ENCODE data around the gene RNF10.
"Not testable (repeated sequence)": the region's sequence is repeated elsewhere in the genome, so short reads cannot be mapped to it uniquely, and the experiment has no call there.

Gene RNF10

GRCh38 chr12:120528861-120529525 lies 5.2 kb upstream of the RNF10 start, which contains the start of gene COQ5:
Gene COQ5 (minus strand): TSS chr12:120529158. CDS start chr12:120529141, 17 bp downstream.
- DNase-seq (ENCODE audit: low read depth in 3 of 3) = peak; percentile 65 to 70 (median 70)

DNA sequence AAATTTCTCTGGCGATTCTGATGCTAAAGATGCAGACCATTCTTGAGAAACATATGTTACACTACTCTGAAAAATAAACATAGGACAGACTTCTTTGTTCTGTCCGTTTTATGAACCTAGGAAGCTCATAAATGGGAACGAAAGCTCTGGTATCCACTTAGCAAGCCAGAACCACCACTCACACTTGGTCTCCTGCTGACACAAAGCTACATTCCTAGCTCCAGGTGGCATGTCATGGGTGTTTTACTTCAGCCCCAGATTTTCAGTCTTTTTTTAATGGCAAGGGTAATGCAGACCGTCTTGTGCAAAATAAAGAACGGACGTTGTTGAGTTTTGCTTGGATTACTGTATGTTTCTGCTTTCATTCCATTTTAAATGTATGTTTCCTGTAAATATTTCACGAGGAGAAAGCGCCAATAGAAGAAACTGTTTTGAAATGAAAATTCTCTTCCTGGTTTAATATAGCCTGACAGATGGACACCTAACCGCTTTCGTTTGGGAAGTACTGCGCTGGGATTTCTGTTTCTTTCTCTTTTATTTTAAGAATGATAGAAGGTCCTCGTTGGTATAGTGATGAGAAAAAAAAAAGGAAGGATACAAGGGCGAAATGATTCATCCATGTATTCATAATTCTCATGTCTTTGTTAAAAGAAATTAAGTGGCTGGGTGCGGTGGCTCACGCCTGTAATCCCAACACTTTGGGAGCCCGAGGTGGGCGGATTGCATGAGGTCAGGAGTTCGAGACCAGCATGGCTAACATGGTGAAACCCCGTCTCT lies 4.3 kb upstream of the RNF10 start:
- no peak for DNase-seq (ENCODE audit: low read depth in 3 of 3)

- not testable (repeated sequence) for DNase-seq (ENCODE audit: low read depth in 3 of 3)
Observed at GRCh38 chr12:120530418-120530761, 3.8 kb upstream of the RNF10 start.

- DNase-seq (ENCODE audit: low read depth in 3 of 3) = no peak
Observed at GRCh38 chr12:120532701-120533238, 1.4 kb upstream of the RNF10 start.

DNA sequence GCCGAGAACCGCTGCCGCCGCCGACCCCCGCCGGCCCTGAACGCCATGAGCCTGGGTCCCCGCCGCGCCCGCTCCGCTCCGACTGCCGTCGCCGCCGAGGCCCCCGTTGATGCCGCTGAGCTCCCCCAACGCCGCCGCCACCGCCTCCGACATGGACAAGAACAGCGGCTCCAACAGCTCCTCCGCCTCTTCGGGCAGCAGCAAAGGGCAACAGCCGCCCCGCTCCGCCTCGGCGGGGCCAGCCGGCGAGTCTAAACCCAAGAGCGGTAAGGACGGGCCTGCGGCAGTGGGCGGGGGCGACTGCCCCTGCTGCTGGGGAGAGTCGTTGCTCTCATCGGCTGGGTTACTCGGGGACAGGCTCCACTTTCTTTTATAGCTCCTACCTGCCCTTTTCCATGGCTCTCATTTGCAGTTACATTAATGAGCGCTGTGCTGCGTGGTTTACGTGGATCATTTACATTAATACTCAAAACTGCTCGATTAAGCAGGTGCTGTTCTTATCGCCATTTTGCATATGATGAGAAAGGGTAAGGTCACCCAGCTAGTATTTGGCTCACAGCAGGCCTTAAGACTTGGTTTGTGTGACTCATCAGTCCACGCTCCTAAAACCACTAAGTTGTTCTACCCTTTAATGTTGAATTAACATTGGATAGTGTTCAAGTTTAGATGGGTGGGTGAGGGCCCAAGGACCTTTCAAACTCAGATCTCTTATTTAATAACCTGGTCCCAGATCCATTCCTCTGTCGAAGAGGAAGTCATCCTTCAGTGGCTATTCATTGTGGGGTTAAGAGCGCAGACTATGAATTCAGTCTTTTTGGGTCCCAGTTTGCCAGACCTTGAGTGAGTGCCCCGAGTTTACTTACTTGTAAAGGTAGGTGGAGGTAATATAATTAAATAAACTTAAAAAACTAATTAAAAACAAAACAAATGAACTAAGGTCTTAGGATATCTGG lies 823 bp downstream of the RNF10 start:
- peak; percentile 8 to 46 (median 18) for DNase-seq (ENCODE audit: low read depth in 3 of 3)

DNA sequence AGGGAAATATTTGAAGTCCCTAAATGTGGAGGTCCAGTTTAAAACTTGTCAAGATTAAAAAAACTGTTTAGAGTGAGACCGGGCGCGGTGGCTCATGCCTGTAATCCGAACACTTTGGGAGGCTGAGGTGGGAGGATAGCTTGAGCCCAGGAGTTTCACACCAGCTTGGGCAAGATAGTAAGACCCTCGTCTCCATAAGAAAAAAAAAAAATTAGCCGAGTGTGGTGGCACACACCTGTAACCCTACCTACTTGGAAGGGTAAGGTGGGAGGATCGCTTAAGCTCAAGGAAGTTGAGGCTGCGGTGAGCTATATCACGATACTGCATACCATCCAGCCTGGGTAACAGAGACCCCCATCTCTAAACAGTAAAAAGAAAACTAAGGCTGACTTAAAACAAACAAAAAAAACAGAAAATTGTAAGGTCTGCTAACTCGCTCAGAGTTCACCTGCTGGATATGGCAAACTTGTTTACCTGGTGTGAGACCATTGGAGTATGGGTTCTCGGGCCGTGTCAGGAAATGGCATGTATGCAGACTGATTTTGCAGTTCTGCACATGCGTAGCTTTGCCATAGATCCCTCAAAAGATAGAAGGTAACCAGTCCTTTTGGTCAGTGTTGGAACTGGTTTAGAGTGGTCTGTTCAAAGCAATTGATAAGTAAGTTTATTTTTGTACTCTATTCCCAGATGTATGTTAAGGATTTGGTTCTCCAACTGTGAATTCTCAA lies 2.1 kb downstream of the RNF10 start:
- no peak for DNase-seq (ENCODE audit: low read depth in 3 of 3)

DNA sequence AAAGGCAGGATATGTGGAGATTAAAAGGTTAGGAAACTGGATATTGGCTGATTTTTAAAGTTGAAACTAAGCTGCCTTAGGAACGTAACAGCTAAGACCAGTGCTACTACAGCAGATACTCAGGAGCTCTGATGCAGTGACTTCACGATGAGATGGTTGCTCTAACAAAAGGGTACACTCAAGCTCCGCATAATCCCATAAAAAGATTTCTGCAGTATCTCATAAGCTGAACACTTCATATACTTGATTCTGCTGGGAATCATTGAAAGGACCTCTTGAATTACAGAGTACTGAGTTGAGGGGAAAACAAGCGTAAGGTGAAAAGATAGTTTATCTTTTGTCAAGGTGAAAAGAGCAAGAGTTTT lies 3.7 kb downstream of the RNF10 start:
- no peak for DNase-seq (ENCODE audit: low read depth in 3 of 3)

DNA sequence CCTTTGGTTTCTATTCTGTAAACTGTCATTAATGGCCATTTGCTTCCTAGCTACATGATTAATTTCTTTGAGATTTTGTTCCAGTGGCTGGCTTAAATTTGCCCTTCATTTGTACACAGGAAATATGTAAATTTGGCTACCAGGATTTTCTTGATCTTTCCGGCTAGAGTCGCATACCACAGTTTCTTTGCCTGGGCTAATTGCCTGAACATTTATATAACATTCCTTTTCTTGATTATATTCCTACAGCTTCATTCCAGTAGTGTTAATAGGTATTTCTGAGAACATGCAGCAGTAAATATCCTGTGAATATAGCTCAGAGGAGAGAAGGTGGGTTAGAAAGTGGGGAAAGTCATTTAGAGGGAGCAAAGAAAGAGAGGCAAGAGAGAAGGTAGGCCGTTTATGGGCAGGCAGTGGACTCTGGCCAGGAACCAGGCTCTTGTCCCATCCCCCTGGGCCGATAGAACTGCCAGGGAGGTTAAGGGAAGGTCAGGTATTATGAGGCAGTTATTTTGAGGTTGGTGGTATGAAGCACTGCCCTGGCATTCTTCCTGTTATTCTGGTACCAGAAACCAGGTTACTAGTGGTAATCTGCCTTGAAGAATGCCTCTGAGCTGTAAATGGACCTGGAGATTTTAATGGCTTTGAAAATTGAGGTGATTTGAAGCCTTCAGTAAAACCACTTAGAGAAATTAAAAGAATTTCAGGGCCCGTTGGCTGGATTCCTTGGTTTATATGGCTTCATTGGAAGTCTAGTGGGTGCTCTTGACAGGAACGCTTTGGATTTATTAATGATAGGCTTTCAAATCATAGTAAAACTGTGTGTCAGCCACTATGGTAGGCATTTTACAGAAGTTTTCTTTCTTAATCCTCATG lies 4.4 kb downstream of the RNF10 start:
- no peak for DNase-seq (ENCODE audit: low read depth in 3 of 3)

DNA sequence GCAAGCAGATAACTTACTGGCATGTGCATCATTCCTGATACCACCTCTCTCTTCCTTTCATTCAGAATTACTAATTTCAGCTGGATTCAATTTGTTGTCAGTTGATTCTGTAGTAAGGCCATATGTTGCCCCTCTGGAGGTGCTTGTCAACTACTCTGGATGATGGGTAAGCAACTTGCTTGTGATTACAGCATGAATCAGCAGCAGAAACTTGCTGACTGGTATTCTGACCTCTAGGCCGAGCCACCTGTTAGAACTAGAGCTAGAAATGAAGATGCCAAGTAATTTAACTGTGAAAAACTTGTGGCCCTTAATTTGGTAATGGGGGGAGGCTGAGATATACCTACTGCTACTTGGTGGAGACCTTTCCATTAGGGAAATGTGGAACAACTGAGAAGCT lies 5.1 kb downstream of the RNF10 start:
- no peak for DNase-seq (ENCODE audit: low read depth in 3 of 3)

DNA sequence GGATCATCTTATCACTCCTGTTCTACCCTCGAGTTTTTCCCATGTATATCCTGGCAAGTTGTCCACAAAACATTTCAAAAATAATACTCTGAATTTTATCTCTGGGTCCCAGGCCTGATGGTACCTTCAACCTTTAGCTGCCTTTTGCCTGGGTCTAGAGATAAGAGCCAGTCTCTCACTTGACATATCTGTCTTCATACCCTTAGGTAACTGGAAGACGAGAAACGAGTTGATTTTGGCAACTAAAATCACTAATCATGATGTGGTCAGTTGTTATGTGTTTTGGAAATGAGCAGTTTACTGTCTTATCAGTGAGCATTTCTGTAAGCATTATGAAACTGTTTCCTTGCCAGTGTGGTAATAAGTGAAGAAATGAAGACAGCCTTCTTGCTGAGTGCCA lies 6.3 kb downstream of the RNF10 start:
- no peak for DNase-seq (ENCODE audit: low read depth in 3 of 3)

DNA sequence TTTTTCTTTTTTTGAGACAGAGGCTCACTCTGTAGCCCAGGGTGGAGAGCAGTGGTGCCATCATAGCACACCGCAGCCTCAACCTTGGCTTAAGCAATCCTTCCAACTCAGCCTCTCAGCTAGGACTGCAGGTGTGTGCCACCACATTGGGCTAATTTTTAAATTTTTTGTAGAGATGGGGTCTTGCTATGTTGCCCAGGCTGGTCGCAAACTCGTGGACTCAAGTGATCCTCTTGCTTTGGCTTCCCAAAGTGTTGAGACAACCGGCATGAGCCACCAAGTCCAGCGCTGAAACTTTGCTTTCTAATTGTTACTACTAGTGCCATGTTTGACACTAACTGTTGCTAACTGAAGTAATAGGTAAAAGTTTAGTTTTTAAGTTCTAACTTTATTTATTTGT lies 8.0 kb downstream of the RNF10 start:
- DNase-seq (ENCODE audit: low read depth in 3 of 3) = no peak

- no peak for DNase-seq (ENCODE audit: low read depth in 3 of 3)
Observed at GRCh38 chr12:120544691-120545090, 10.5 kb downstream of the RNF10 start.

- no peak for DNase-seq (ENCODE audit: low read depth in 3 of 3)
Observed at GRCh38 chr12:120546050-120546386, 11.9 kb downstream of the RNF10 start.

DNA sequence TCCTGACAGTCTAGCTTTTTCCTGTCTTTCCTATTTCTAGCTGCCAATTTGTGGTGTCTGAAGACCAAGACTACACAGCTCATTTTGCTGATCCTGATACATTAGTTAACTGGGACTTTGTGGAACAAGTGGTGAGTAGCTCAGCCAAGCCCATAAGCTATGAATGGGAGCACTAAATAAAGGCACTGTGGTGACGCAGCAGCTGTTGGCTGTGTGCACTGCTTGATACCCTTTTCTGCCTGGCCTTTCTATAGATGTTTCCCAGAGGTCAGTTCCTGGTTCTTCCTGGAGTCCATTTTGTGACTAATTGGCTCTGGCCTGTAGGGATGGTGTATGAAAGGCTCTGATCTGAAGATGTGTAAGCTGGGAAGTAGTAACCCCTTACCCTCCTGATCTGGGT lies 20.5 kb downstream of the RNF10 start:
- no peak for DNase-seq (ENCODE audit: low read depth in 3 of 3)

DNA sequence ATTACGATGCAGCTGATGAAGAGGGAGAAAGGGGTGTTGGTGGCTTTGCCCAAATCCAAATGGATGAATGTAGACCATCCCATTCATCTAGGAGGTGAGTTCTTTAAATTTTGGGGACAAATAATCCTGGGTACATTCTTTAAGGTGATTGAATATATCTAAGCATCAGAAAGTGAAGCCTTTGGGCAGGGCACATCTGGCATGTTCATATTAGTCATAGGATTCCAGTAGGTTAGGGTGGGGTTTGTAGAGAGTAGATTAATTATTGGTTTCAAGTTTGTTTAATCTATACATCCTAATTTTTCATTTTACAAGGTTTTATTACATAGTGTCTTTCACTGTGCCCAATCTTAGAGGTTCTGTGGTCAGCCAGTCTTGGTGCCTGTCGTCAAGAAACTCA lies 23.4 kb downstream of the RNF10 start:
- no peak for DNase-seq (ENCODE audit: low read depth in 3 of 3)

- no peak for DNase-seq (ENCODE audit: low read depth in 3 of 3)
Observed at GRCh38 chr12:120562906-120563305, 28.8 kb downstream of the RNF10 start.

- DNase-seq (ENCODE audit: low read depth in 3 of 3) = no peak
Observed at GRCh38 chr12:120563495-120563894, 29.3 kb downstream of the RNF10 start.

- no peak for DNase-seq (ENCODE audit: low read depth in 3 of 3)
Observed at GRCh38 chr12:120571299-120571698, 37.1 kb downstream of the RNF10 start.

- no peak for DNase-seq (ENCODE audit: low read depth in 3 of 3)
Observed at GRCh38 chr12:120573560-120573959, 39.4 kb downstream of the RNF10 start.

- no peak for DNase-seq (ENCODE audit: low read depth in 3 of 3)
Observed at GRCh38 chr12:120574106-120574505, 40.0 kb downstream of the RNF10 start.

DNA sequence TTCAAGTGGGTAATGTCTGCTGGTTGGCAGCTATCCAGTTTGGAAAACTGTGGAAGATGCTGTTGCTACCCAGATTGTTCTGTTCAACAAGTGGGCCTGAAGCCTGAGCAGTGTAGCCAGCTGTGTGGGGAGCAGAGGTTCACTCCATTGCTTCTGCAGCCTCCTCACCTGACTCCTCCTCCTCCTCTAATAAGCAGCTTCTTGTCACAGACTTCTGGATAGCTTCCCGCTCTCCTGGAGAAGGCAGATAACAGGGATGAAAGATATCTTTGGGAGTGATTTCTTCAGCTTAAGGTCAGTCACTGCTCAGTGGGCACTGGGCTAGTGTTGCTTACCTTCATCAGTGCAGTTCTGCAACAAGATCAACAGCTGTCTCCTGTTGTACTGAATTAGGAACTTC lies 45.0 kb downstream of the RNF10 start:
- no peak for DNase-seq (ENCODE audit: low read depth in 3 of 3)
